Thoracic aorta (tissue), 2 donors: Measurements from ENCODE around the gene ATP9A. TPM values are rescaled to one million over a fixed set of nuclear protein-coding genes. Genes with fewer than 3 reads are reported as not detected.
"Not testable (repeated sequence)": the region's sequence is repeated elsewhere in the genome, so short reads cannot be mapped to it uniquely, and the experiment has no call there.

ENCODE experiments used
- ATAC-seq: fragments of 150-250 bp; one replicate; pipeline ENCODE4 v1.8.0; 2017; ENCODE audit warnings: low read depth; ENCODE audit not compliant: insufficient number of reproducible peaks, low FRiP score
- DNase-seq: peaks from one replicate; pipeline ENCODE4 v3.0.0-alpha.2; 2020; ENCODE audit warnings: low spot score
- H3K27ac ChIP-seq, 2 donors: fragments of 200-600 bp; sonication (generic); 1 replicate in 1 of 2; 2 replicates in 1 of 2; pipeline ENCODE4 v1.5.1; 2016; ENCODE audit warnings: mild to moderate bottlenecking in 2 of 2, moderate library complexity in 2 of 2
- H3K27me3 ChIP-seq: fragments of 200-600 bp; sonication (generic); replicated peaks from 2 replicates; pipeline ENCODE4 v1.6.0; 2016; ENCODE audit warnings: mild to moderate bottlenecking; ENCODE audit not compliant: insufficient read depth
- H3K36me3 ChIP-seq: fragments of 200-600 bp; sonication (generic); one replicate; pipeline ENCODE4 v1.5.1; 2016
- H3K4me1 ChIP-seq, 2 donors: fragments of 200-600 bp; sonication (generic); 1 replicate in 1 of 2; 2 replicates in 1 of 2; pipeline versions ENCODE4 v1.5.1 to v1.6.0; 2016; ENCODE audit warnings: low read depth in 2 of 2, mild to moderate bottlenecking in 1 of 2; ENCODE audit not compliant: control insufficient read depth in 1 of 2
- H3K4me3 ChIP-seq: fragments of 200-600 bp; sonication (generic); 2 replicates; pipeline ENCODE4 v1.5.1; 2016; ENCODE audit warnings: mild to moderate bottlenecking
- H3K9me3 ChIP-seq: fragments of 200-600 bp; sonication (generic); 2 replicates; pipeline ENCODE4 v1.5.1; 2016
- CTCF ChIP-seq: fragments of 200-600 bp; sonication (generic); IDR thresholded peaks from one replicate; pipeline ENCODE4 v1.5.1; 2019; ENCODE audit warnings: antibody characterized with exemption
- total RNA-seq, 2 donors: library from RNA; depleted of rRNA; stranded (reverse); fragments of >200 nt; gene quantifications; one replicate each; pipeline versions ENCODE4 v1.1.0 to v1.2.3, GENCODE V29; 2016

ATP9A gene
- total RNA-seq, 2 donors from 2014 or later, result 54.4 TPM

DNA sequence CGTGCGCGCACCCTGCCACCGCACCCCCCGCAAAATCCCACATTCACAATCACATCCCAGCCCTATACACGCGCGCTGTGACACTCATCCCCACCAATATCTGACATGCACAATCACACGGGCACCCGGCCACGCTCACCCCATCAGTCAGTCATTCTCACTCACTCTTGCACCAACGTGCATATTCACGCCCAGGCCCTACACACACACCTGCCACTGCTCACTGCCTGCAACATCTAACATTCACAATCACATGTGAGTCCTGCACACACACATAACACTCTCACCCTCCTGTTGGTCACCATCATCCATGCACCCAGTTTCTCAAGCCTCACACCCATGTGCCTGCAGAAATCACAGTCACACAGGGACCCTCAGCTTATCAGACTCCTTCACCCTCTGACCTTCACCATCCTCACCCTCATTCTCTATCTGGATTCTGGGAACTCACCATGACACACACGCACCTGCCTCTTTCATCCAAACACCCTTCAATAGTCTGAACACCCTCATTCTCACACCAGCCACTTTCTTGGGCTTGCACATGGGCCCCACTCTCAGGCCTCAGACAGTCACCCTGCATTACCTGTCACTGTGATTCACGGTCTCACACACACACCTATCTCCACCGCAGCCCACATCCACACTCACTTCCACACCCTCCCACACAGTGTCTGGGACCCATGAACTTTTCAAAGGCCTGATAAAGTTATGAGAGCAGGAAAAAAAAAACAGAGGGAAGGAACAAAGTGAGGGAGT, 748 bp upstream of the ATP9A start:
- ATAC-seq (no peak), DNase-seq (no peak)
- TF ChIP-seq CTCF, result no peak
- no peak overlapping the region for H3K27ac ChIP-seq
- no peaks in the 10 kb centered on the region for H3K36me3 ChIP-seq
- H3K4me3 ChIP-seq, result peak overlapping the region; percentile 42
- no peaks in the 10 kb centered on the region for H3K9me3 ChIP-seq
- no peaks in the 10 kb centered on the region for H3K27me3 ChIP-seq
- H3K4me1 ChIP-seq, result peaks cover 0 to 4% of the 10 kb centered on the region in 2 donors

- TF ChIP-seq CTCF, result peak; percentile 44
- Histone ChIP-seq H3K4me1 (peaks cover 0 to 4% of the 10 kb centered on the region in 2 donors), H3K27ac (peak overlapping the region; percentile 51 to 61), H3K27me3 (no peaks in the 10 kb centered on the region), H3K36me3 (no peaks in the 10 kb centered on the region), H3K4me3 (peak overlapping the region; percentile 96), H3K9me3 (no peaks in the 10 kb centered on the region)
- DNase-seq, result no peak
- ATAC-seq, result no peak
These were observed 960 bp downstream of the ATP9A start for GRCh38 chr20:51766994-51767866.

DNA sequence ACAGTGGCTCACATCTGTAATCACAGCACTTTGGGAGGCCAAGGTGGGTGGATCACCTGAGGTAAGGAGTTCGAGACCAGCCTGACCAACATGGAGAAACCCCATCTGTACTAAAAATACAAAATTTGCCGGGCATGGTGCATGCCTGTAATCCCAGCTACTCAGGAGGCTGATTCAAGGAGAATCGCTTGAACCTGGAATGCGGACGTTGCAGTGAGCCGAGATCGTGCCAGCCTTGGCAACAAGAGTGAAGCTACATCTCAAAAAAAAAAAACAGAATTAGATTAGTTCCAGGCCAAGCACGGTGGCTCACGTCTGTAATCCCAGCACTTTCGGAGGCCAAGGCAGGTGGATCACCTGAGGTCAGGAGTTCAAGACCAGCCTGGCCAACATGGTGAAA, 2.8 kb downstream of the ATP9A start:
- H3K4me1 ChIP-seq, H3K9me3 ChIP-seq, ATAC-seq, DNase-seq, H3K4me3 ChIP-seq, H3K36me3 ChIP-seq, H3K27me3 ChIP-seq: not testable (repeated sequence)
- peak overlapping the region in 1 of 2 donors; percentile 32 for H3K27ac ChIP-seq

- no peak for TF ChIP-seq CTCF
- H3K27ac ChIP-seq, result no peak overlapping the region
- ATAC-seq, result no peak
These were observed 4.1 kb downstream of the ATP9A start for GRCh38 chr20:51763965-51764602.

GRCh38 chr20:51760905-51761546, 7.2 kb downstream of the ATP9A start:
- ATAC-seq (no peak), DNase-seq (no peak)
- peaks cover 6 to 13% of the 10 kb centered on the region in 2 donors for H3K4me1 ChIP-seq
- no peaks in the 10 kb centered on the region for H3K9me3 ChIP-seq
- H3K27ac ChIP-seq, result no peak overlapping the region
- no peaks in the 10 kb centered on the region for H3K27me3 ChIP-seq
- no peak overlapping the region for H3K4me3 ChIP-seq
- H3K36me3 ChIP-seq, result no peaks in the 10 kb centered on the region
- TF ChIP-seq CTCF, result no peak

More at GRCh38 chr20:51763965-51764602, 4.1 kb downstream of the ATP9A start:
- no peak for DNase-seq
- no peak overlapping the region for H3K4me3 ChIP-seq
- no peaks in the 10 kb centered on the region for H3K9me3 ChIP-seq
- peaks cover 0 to 5% of the 10 kb centered on the region in 2 donors for H3K4me1 ChIP-seq
- no peaks in the 10 kb centered on the region for H3K27me3 ChIP-seq
- no peaks in the 10 kb centered on the region for H3K36me3 ChIP-seq
